Measurements from ENCODE around the gene TAF5L. TPM values are rescaled to one million over a fixed set of nuclear protein-coding genes. Genes with fewer than 3 reads are reported as not detected.

The TAF5L gene
- total RNA-seq, 1 experiment from 2014 or later = 16.4 TPM

- Histone ChIP-seq H3K79me2 (ENCODE audit: low read depth) (no peaks in the 10 kb centered on the region), H3F3A (ENCODE audit: insufficient read depth, low read depth) (no peaks in the 10 kb centered on the region), H3K27ac (no peak overlapping the region), H4K20me1 (ENCODE audit: insufficient read depth) (no peaks in the 10 kb centered on the region), H3K9me2 (ENCODE audit: insufficient read depth) (no peaks in the 10 kb centered on the region), H3K4me3 (no peak overlapping the region), H3K27me3 (ENCODE audit: insufficient read depth, low read depth) (no peaks in the 10 kb centered on the region), H3K36me3 (ENCODE audit: low read depth) (peaks cover 19% of the 10 kb centered on the region), H3K4me2 (no peak overlapping the region), H3K4me1 (replicated peaks; ENCODE audit: insufficient read depth) (no peaks in the 10 kb centered on the region), H3K9me3 (ENCODE audit: insufficient read depth, low read depth) (no peaks in the 10 kb centered on the region), H2AFZ (no peak overlapping the region)
- no peak for TF ChIP-seq CTCF (conservative IDR thresholded peaks at IDR 0.05)
- TF ChIP-seq EZH2 (IDR thresholded peaks at IDR 0.05; ENCODE audit: low read depth) = no peak
- CTCF ChIA-PET = no interaction called here
- POLR2A ChIA-PET (ENCODE audit: unreplicated experiment) = no interaction called here
- intact Hi-C loops (cut with micrococcal nuclease; ENCODE audit: unreplicated experiment) = no loop called here
- no peak for DNase-seq
- BruUV-seq (replicated peaks) = no TSS peak
Measured at GRCh38 chr1:229608590-229608989, 17.3 kb downstream of the TAF5L start.

DNA sequence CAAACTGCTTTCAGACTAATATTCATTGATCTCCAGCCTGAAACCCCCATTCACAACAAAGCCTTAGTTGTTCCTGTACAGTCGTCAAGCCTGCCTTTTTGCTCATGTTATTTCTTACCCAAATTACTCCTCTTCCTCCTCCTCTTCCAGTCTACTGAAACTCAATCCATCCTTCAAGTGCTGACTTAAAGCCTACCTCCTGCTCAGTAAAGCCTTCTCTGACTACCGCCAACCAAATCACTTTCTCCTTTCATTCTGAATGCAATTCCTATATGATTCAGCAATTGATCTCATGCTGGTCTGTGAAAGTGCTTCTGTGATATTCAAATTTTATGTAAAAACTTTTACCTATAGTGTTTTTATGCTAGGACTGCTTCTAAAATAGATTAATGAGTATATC is 18.6 kb downstream of the TAF5L start:
- H3K9me2 ChIP-seq (ENCODE audit: insufficient read depth) = no peaks in the 10 kb centered on the region
- no peak overlapping the region for H3K4me3 ChIP-seq
- H4K20me1 ChIP-seq (ENCODE audit: insufficient read depth) = no peaks in the 10 kb centered on the region
- no peaks in the 10 kb centered on the region for H3K9me3 ChIP-seq (ENCODE audit: insufficient read depth, low read depth)
- intact Hi-C loops (cut with micrococcal nuclease; ENCODE audit: unreplicated experiment) = no loop called here
- no peak for DNase-seq
- no peak for TF ChIP-seq EZH2 (IDR thresholded peaks at IDR 0.05; ENCODE audit: low read depth)
- no peak for TF ChIP-seq CTCF (conservative IDR thresholded peaks at IDR 0.05)
- peaks cover 15% of the 10 kb centered on the region for H3K36me3 ChIP-seq (ENCODE audit: low read depth)
- ChIA-PET CTCF (no interaction called here), POLR2A (ENCODE audit: unreplicated experiment) (no interaction called here)
- H3F3A ChIP-seq (ENCODE audit: insufficient read depth, low read depth) = no peaks in the 10 kb centered on the region
- no peaks in the 10 kb centered on the region for H3K79me2 ChIP-seq (ENCODE audit: low read depth)
- H2AFZ ChIP-seq = no peak overlapping the region
- H3K27ac ChIP-seq = no peak overlapping the region
- H3K4me2 ChIP-seq = no peak overlapping the region
- BruUV-seq (replicated peaks) = no TSS peak
- no peaks in the 10 kb centered on the region for H3K4me1 ChIP-seq (replicated peaks; ENCODE audit: insufficient read depth)
- H3K27me3 ChIP-seq (ENCODE audit: insufficient read depth, low read depth) = no peaks in the 10 kb centered on the region

GRCh38 chr1:229603371-229604005 is 22.4 kb downstream of the TAF5L start:
- no peak overlapping the region for H2AFZ ChIP-seq
- H3K4me1 ChIP-seq (replicated peaks; ENCODE audit: insufficient read depth) = no peaks in the 10 kb centered on the region
- BruUV-seq (replicated peaks) = no TSS peak
- ChIA-PET CTCF (no interaction called here), POLR2A (ENCODE audit: unreplicated experiment) (no interaction called here)
- TF ChIP-seq EZH2 (IDR thresholded peaks at IDR 0.05; ENCODE audit: low read depth) (no peak), CTCF (conservative IDR thresholded peaks at IDR 0.05) (no peak)
- no peaks in the 10 kb centered on the region for H3K27me3 ChIP-seq (ENCODE audit: insufficient read depth, low read depth)
- intact Hi-C loops (cut with micrococcal nuclease; ENCODE audit: unreplicated experiment) = no loop called here
- peaks cover 4% of the 10 kb centered on the region for H3K36me3 ChIP-seq (ENCODE audit: low read depth)
- DNase-seq = no peak
- no peaks in the 10 kb centered on the region for H4K20me1 ChIP-seq (ENCODE audit: insufficient read depth)
- no peak overlapping the region for H3K4me3 ChIP-seq
- no peaks in the 10 kb centered on the region; the same call in 1 of the 2 replicates for H3K9me2 ChIP-seq (ENCODE audit: insufficient read depth)
- H3K79me2 ChIP-seq (ENCODE audit: low read depth) = no peaks in the 10 kb centered on the region
- no peak overlapping the region for H3K27ac ChIP-seq
- H3F3A ChIP-seq (ENCODE audit: insufficient read depth, low read depth) = no peaks in the 10 kb centered on the region
- no peak overlapping the region for H3K4me2 ChIP-seq
- no peaks in the 10 kb centered on the region for H3K9me3 ChIP-seq (ENCODE audit: insufficient read depth, low read depth)

All from PC-9 (cell line).